Heart right ventricle (tissue), 16 donors: ENCODE results near the gene MUC5B. TPM values are rescaled to one million over a fixed set of nuclear protein-coding genes. Genes with fewer than 3 reads are reported as not detected.

Source experiments
- ATAC-seq, 8 donors: fragments of 200-7000 bp; cut with Tn5 transposase; one replicate each; pipeline ENCODE4 v1.9.1; 2020; ENCODE audit warnings: mild to moderate bottlenecking in 8 of 8, moderate library complexity in 8 of 8, moderate number of reproducible peaks in 1 of 8
- DNase-seq, 2 donors: peaks; one replicate each; pipeline ENCODE4 v3.0.0-alpha.2; 2020
- H3K27ac ChIP-seq, 10 donors: fragments of 200-600 bp; sonication (generic) in 2 of 10; one replicate each; pipeline versions ENCODE4 v1.5.0 to v1.8.0; 2020 to 2022; ENCODE audit warnings: mild to moderate bottlenecking in 3 of 10
- H3K27me3 ChIP-seq, 7 donors: fragments of 200-600 bp; one replicate each; pipeline ENCODE4 v1.8.0; 2021 to 2022; ENCODE audit warnings: mild to moderate bottlenecking in 2 of 7
- H3K36me3 ChIP-seq, 9 donors: fragments of 200-600 bp; sonication (generic) in 1 of 9; one replicate each; pipeline versions ENCODE4 v1.5.0 to v1.8.0; 2020 to 2022; ENCODE audit warnings: mild to moderate bottlenecking in 2 of 9
- H3K4me1 ChIP-seq, 9 donors: fragments of 200-600 bp; sonication (generic) in 1 of 9; one replicate each; pipeline versions ENCODE4 v1.5.0 to v1.8.0; 2020 to 2022; ENCODE audit warnings: mild to moderate bottlenecking in 4 of 9
- H3K4me3 ChIP-seq, 10 donors: fragments of 200-600 bp; sonication (generic) in 2 of 10; one replicate each; pipeline versions ENCODE4 v1.5.0 to v1.8.0; 2020 to 2022; ENCODE audit warnings: mild to moderate bottlenecking in 7 of 10, moderate library complexity in 2 of 10
- H3K9me3 ChIP-seq, 11 donors: fragments of 200-600 bp in 10 of 11; sonication (generic) in 2 of 11; one replicate each; pipeline versions ENCODE4 v1.5.0 to v1.8.0; 2013 to 2022; ENCODE audit warnings: mild to moderate bottlenecking in 2 of 11, control low read depth in 1 of 11, moderate library complexity in 1 of 11
- WGBS, 2 donors: extraction: QIAGEN DNeasy Blood & Tissue Kit; methylation state at CpG; one replicate each; pipeline ENCODE4 v1.1.7; 2013; ENCODE audit warnings: inconsistent platforms in 1 of 2; 5-methylcytosine and 5-hydroxymethylcytosine counted together
- intact Hi-C, 10 donors: fragments of 100-400 bp; cut with DNase I; formaldehyde crosslinking; loops; one replicate each; pipeline versions ENCODE4 v1.11.1 to v1.14.2; 2022
- microRNA-seq, 2 donors: library from miRNA; unstranded; fragments of <30 nt; microRNA quantifications; one replicate each; pipeline ENCODE4 v1.2.0, GENCODE V29; 2021
- polyA plus RNA-seq, 2 donors: library from polyadenylated mRNA; stranded (reverse); fragments of 200-250 nt; gene quantifications; one replicate each; pipeline ENCODE4 v1.2.3, GENCODE V29; 2013
- total RNA-seq, 10 donors: library from RNA; stranded (reverse); fragmentation: NEBNext Ultra II Directional in 3 of 10; extraction: Animal tissue kit (Norgen Biotek cat#: 25700) in 3 of 10; gene quantifications; one replicate each; pipeline versions ENCODE4 v1.2.1 to v1.2.4, GENCODE V29; 2021 to 2023
- TF ChIP-seq, protein P1 (sequence below), 9 donors: fragments of 200-600 bp; sonication (generic) in 2 of 9; IDR thresholded peaks; one replicate each; pipeline versions ENCODE4 v1.5.0 to v1.8.0; 2021 to 2022; ENCODE audit warnings: antibody characterized with exemption in 9 of 9, mild to moderate bottlenecking in 5 of 9, moderate library complexity in 1 of 9
- donor health status: Arrhythmogenic right ventricular cardiomyopathy.
- donor health status: ischemic (EF 13 %, LVEDD 7.1; RV severe dilation, severe dysfunction).
- donor health status: healthy with polysubstance abuse.
- donor health status: DM: no; HTN: yes; CAD: no.
- donor health status: DM: no; HTN: no; CAD: no.
- donor health status: ischemic (EF 25% LVEDD 6.9; RV normal size, moderate dysfunction).
- donor health status: ischemic (EF 25% LVEDD 5.7; RV mildly dilated, moderate dysfunction).
- donor health status: healthy.
- donor health status: DM: yes; HTN: yes; CAD: no.
- donor health status: Ischemic cardiomyopathy.
- donor health status: ischemic (EF 35%, LVEDD 5.7; RV mildly dilated, moderate dysfunction).
- donor health status: nonischemic (EF 11% LVEDD 7.7; RV severe dilation, severe dysfunction).
- donor health status: DM: yes; HTN: yes; CAD: no.
- donor health status: PGD.
- donor health status: ischemic (EF 29% LVEDD 5.4; RV normal size, mild dysfunction).
- donor health status: nonischemic (EF 23%, LVEDD 6.1; RV moderate dilation, normal function).

MUC5B gene
- total and polyA plus RNA-seq, 12 donors, result not detected

- DNase-seq, result no peak
- Histone ChIP-seq H3K9me3 (peaks cover 0 to 17% (median 6%) of the 10 kb centered on the region in 11 donors), H3K27ac (peak overlapping the region; percentile 74 to 97 (median 93)), H3K27me3 (no peaks in the 10 kb centered on the region), H3K36me3 (peaks cover 0 to 20% (median 0%) of the 10 kb centered on the region in 9 donors), H3K4me3 (peak overlapping the region; percentile 50 to 94 (median 85)), H3K4me1 (peaks cover 5 to 49% (median 31%) of the 10 kb centered on the region in 9 donors)
- intact Hi-C loops, result loop anchor here in 1 of 10 donors (10.0 kb wide), 1 partner anchor 204 kb away; no protein-coding TSS in a partner anchor
- no peak for ATAC-seq
- WGBS, 2 donors, result 72 to 75% methylated on average over 18 of the region's 18 CpGs
- TF ChIP-seq, protein P1, sequence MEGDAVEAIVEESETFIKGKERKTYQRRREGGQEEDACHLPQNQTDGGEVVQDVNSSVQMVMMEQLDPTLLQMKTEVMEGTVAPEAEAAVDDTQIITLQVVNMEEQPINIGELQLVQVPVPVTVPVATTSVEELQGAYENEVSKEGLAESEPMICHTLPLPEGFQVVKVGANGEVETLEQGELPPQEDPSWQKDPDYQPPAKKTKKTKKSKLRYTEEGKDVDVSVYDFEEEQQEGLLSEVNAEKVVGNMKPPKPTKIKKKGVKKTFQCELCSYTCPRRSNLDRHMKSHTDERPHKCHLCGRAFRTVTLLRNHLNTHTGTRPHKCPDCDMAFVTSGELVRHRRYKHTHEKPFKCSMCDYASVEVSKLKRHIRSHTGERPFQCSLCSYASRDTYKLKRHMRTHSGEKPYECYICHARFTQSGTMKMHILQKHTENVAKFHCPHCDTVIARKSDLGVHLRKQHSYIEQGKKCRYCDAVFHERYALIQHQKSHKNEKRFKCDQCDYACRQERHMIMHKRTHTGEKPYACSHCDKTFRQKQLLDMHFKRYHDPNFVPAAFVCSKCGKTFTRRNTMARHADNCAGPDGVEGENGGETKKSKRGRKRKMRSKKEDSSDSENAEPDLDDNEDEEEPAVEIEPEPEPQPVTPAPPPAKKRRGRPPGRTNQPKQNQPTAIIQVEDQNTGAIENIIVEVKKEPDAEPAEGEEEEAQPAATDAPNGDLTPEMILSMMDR (IDR thresholded peaks at IDR 0.05), result no peak
Measured at GRCh38 chr11:1310318-1310687, 87.4 kb downstream of the MUC5B start.

GRCh38 chr11:1310772-1311468 lies 88.1 kb downstream of the MUC5B start:
- WGBS, 2 donors, result 82 to 85% methylated on average over 15 of the region's 15 CpGs
- H3K4me3 ChIP-seq, result peak overlapping the region in 4 of 10 donors; percentile 80 to 88 (median 84)
- intact Hi-C loops, result loop anchor here in 1 of 10 donors (10.0 kb wide), 1 partner anchor 204 kb away; no protein-coding TSS in a partner anchor
- H3K27me3 ChIP-seq, result no peaks in the 10 kb centered on the region
- TF ChIP-seq, protein P1 (IDR thresholded peaks at IDR 0.05), result no peak
- ATAC-seq (no peak), DNase-seq (peak in 1 of 2 donors; percentile 22)
- H3K27ac ChIP-seq, result peak overlapping the region in 2 of 10 donors; percentile 95 to 97
- H3K36me3 ChIP-seq, result peaks cover 0 to 13% (median 0%) of the 10 kb centered on the region in 9 donors
- H3K4me1 ChIP-seq, result peaks cover 5 to 48% (median 30%) of the 10 kb centered on the region in 9 donors
- peaks cover 0 to 17% (median 6%) of the 10 kb centered on the region in 11 donors for H3K9me3 ChIP-seq

Small RNA genes within 50 kb of the gene (microRNA-seq; reads per million reads assigned to microRNA genes)
- gene MIR6744, result 0 reads per million in 2 donors

Other genes with a start within 250 kb of the MUC5B start
- not detected for gene MUC6, start 186.3 kb upstream of the MUC5B start, total RNA-seq
- gene MUC6, start 186.3 kb upstream of the MUC5B start, polyA plus RNA-seq, result under 1 TPM; 0.01 to 0.07 TPM
- gene MUC2, start 148.2 kb upstream of the MUC5B start, total RNA-seq, result under 1 TPM in 1 of 10 donors, not detected in 9; 0.03 TPM
- gene MUC2, start 148.2 kb upstream of the MUC5B start, polyA plus RNA-seq, result not detected
- not detected for gene MUC5AC, start 65.1 kb upstream of the MUC5B start, total RNA-seq
- gene MUC5AC, start 65.1 kb upstream of the MUC5B start, polyA plus RNA-seq, result not detected
- 10 to 100 TPM; 34.3 to 53.6 (median 45.2) TPM for gene TOLLIP, start 86.6 kb downstream of the MUC5B start, total RNA-seq
- 10 to 100 TPM; 19.0 to 32.5 TPM for gene TOLLIP, start 86.6 kb downstream of the MUC5B start, polyA plus RNA-seq
- under 1 TPM in 9 of 10 donors, not detected in 1; 0.13 to 0.91 (median 0.42) TPM for gene BRSK2, start 166.9 kb downstream of the MUC5B start, total RNA-seq
- gene BRSK2, start 166.9 kb downstream of the MUC5B start, polyA plus RNA-seq, result 1 to 10 TPM in 1 of 2 donors, under 1 TPM in 1; 0.68 to 2.3 TPM